HCT116 (cell line): ENCODE results near the gene TMEM240. TPM values are rescaled to one million over a fixed set of nuclear protein-coding genes. Genes with fewer than 3 reads are reported as not detected.

ENCODE experiments used
- ATAC-seq: fragments of 200-7000 bp; cut with Tn5 transposase; 2 replicates; pipeline ENCODE4 v1.9.1; 2020; ENCODE audit warnings: mild to moderate bottlenecking, moderate library complexity
- BruUV-seq: library from RNA; stranded (reverse); fragments of 400-500 nt; replicated peaks from 2 replicates; lab custom pipeline; 2021; lab: Mats Ljungman, UMichigan
- CTCF ChIA-PET: fragments of 300-600 bp; sonication (Branson Sonifier 250); formaldehyde crosslinking; loops from one replicate; lab custom pipeline; 2021; ENCODE audit warnings: antibody characterized with exemption; lab: Charles Lee
- POLR2A ChIA-PET: fragments of 300-600, 350-600 bp; sonication (Branson Sonifier 250); formaldehyde crosslinking; loops from one replicate; lab custom pipeline; 2021; ENCODE audit warnings: antibody characterized with exemption; lab: Charles Lee
- RAD21 ChIA-PET, 2 experiments: fragments of 300-600 bp; sonication (Branson Sonifier 250); formaldehyde crosslinking; loops; one replicate each; lab custom pipeline; 2023; ENCODE audit warnings: low total read pairs in 2 of 2; ENCODE audit not compliant: uncharacterized antibody in 2 of 2, unreplicated experiment in 2 of 2, low non-redundant PET in 1 of 2; lab: Charles Lee
- DNase-seq: peaks from one replicate; pipeline ENCODE4 v3.0.0-alpha.2; 2010; ENCODE audit warnings: low read depth, low spot score
- H2AFZ ChIP-seq: fragments of 200-600 bp; shearing (Covaris generic), sonication (generic); 2 replicates; pipeline ENCODE4 v1.6.1; 2017; ENCODE audit warnings: low read depth, mixed run types, mixed read lengths, antibody characterized with exemption, low read length; ENCODE audit not compliant: poor library complexity, severe bottlenecking
- H3K27ac ChIP-seq: 2 replicates; pipeline ENCODE4 v1.5.1; 2012; ENCODE audit warnings: low read depth, low read length
- H3K27me3 ChIP-seq: fragments of 200-600 bp; sonication (generic); 2 replicates; pipeline ENCODE4 v1.6.1; 2016; ENCODE audit warnings: mixed run types, low read length, mixed read lengths; ENCODE audit not compliant: insufficient read depth
- H3K36me3 ChIP-seq, 2 experiments: fragments of 200-500 bp in 1 of 2; fragments of 200-600 bp in 1 of 2; sonication (Bioruptor generic) in 1 of 2; sonication (generic) in 1 of 2; 2 replicates each; pipeline versions ENCODE4 v1.5.1 to v1.6.1; 2014 to 2016; ENCODE audit warnings: low read length in 2 of 2, inconsistent platforms in 1 of 2, mixed read lengths in 1 of 2, mixed run types in 1 of 2; ENCODE audit not compliant: insufficient read depth in 2 of 2, control insufficient read depth in 1 of 2
- H3K4me1 ChIP-seq, 2 experiments: fragments of 200-600 bp in 1 of 2; sonication (generic) in 1 of 2; 2 replicates each; pipeline versions ENCODE4 v1.5.1 to v1.6.1; 2012 to 2017; ENCODE audit warnings: low read length in 2 of 2, inconsistent platforms in 1 of 2, mild to moderate bottlenecking in 1 of 2, mixed read lengths in 1 of 2, mixed run types in 1 of 2, moderate library complexity in 1 of 2; ENCODE audit not compliant: insufficient read depth in 2 of 2, control insufficient read depth in 1 of 2
- H3K4me2 ChIP-seq: fragments of 200-600 bp; sonication (generic); 2 replicates; pipeline ENCODE4 v1.6.1; 2017; ENCODE audit warnings: mixed run types, low read length, mixed read lengths
- H3K4me3 ChIP-seq, 2 experiments: fragments of 200-600 bp in 1 of 2; sonication (generic) in 1 of 2; replicated peaks in 1 of 2; 2 replicates each; pipeline ENCODE4 v1.5.1; 2011 to 2016; ENCODE audit warnings: low read length in 2 of 2, control low read depth in 1 of 2, low read depth in 1 of 2, mild to moderate bottlenecking in 1 of 2, mixed read lengths in 1 of 2, mixed run types in 1 of 2
- H3K79me2 ChIP-seq: fragments of 200-600 bp; sonication (generic); 2 replicates; pipeline ENCODE4 v1.6.1; 2017; ENCODE audit warnings: mild to moderate bottlenecking, mixed run types, low read length, moderate library complexity, mixed read lengths; ENCODE audit not compliant: insufficient read depth
- H3K9ac ChIP-seq: fragments of 200-600 bp; sonication (generic); 2 replicates; pipeline ENCODE4 v1.6.1; 2016; ENCODE audit warnings: low read length, mixed read lengths
- H3K9me2 ChIP-seq: fragments of 200-600 bp; sonication (generic), shearing (Covaris generic); 2 replicates; pipeline ENCODE4 v1.6.1; 2017; ENCODE audit warnings: mixed run types, mild to moderate bottlenecking, moderate library complexity; ENCODE audit not compliant: insufficient read depth
- H3K9me3 ChIP-seq, 2 experiments: fragments of 200-500 bp in 1 of 2; fragments of 200-600 bp in 1 of 2; sonication (Bioruptor generic) in 1 of 2; sonication (generic) in 1 of 2; 2 replicates each; pipeline ENCODE4 v1.6.1; 2014 to 2017; ENCODE audit warnings: low read length in 2 of 2, mixed read lengths in 2 of 2, inconsistent platforms in 1 of 2, low read depth in 1 of 2, mild to moderate bottlenecking in 1 of 2, mixed run types in 1 of 2, moderate library complexity in 1 of 2; ENCODE audit not compliant: control insufficient read depth in 1 of 2, insufficient read depth in 1 of 2
- H4K20me1 ChIP-seq: fragments of 200-600 bp; sonication (generic), shearing (Covaris generic); 2 replicates; pipeline ENCODE4 v1.6.1; 2017; ENCODE audit warnings: mixed run types, mild to moderate bottlenecking, moderate library complexity; ENCODE audit not compliant: insufficient read depth
- EZH2 ChIP-seq: fragments of 200-600 bp; sonication (generic); IDR thresholded peaks from 2 replicates; pipeline ENCODE4 v1.6.1; 2017; ENCODE audit warnings: antibody characterized with exemption, mixed run types
- FOSL1 ChIP-seq: IDR thresholded peaks from 2 replicates; pipeline ENCODE4 v1.6.1; 2012; ENCODE audit warnings: low read depth
- JUND ChIP-seq: IDR thresholded peaks from 2 replicates; pipeline ENCODE4 v1.6.1; 2012
- POLR2AphosphoS5 ChIP-seq: IDR thresholded peaks from 2 replicates; pipeline ENCODE4 v1.6.1; 2011; ENCODE audit warnings: mild to moderate bottlenecking, low read depth, low read length, moderate library complexity
- RAD21 ChIP-seq: IDR thresholded peaks from 2 replicates; pipeline ENCODE4 v1.6.1; 2012; ENCODE audit warnings: low read depth, mild to moderate bottlenecking
- SIN3A ChIP-seq: IDR thresholded peaks from 2 replicates; pipeline ENCODE4 v1.6.1; 2012; ENCODE audit warnings: low read depth
- SP1 ChIP-seq: IDR thresholded peaks from 2 replicates; pipeline ENCODE4 v1.6.1; 2012; ENCODE audit warnings: low read depth
- SRF ChIP-seq: IDR thresholded peaks from 2 replicates; pipeline ENCODE4 v1.6.1; 2012; ENCODE audit warnings: low read depth
- ZNF274 ChIP-seq: fragments of 200-500 bp; sonication (Bioruptor generic); IDR thresholded peaks from 2 replicates; pipeline ENCODE4 v1.6.1; 2014; ENCODE audit warnings: mild to moderate bottlenecking, low read depth, low read length, inconsistent platforms
- intact Hi-C: fragments of 100-400 bp; cut with micrococcal nuclease; formaldehyde crosslinking; loops from 2 replicates; pipeline ENCODE4 v1.10.0; 2022
- total RNA-seq: library from RNA; stranded (reverse); gene quantifications from one replicate; pipeline ENCODE4 v1.2.1, GENCODE V29; 2021; ENCODE audit not compliant: unreplicated experiment
- TF ChIP-seq, protein P1 (sequence below): IDR thresholded peaks from 2 replicates; pipeline ENCODE4 v1.6.1; 2011; ENCODE audit warnings: mild to moderate bottlenecking, low read length, moderate library complexity; ENCODE audit not compliant: insufficient replicate concordance; ENCODE audit errors: extremely low read depth
- TF ChIP-seq, protein P2 (sequence below): IDR thresholded peaks from 2 replicates; pipeline ENCODE4 v1.6.1; 2012
- TF ChIP-seq, protein P3 (sequence below): IDR thresholded peaks from 2 replicates; pipeline ENCODE4 v1.6.1; 2012

TMEM240 gene
- total RNA-seq, 1 experiment from 2014 or later: 2.3 TPM

DNA sequence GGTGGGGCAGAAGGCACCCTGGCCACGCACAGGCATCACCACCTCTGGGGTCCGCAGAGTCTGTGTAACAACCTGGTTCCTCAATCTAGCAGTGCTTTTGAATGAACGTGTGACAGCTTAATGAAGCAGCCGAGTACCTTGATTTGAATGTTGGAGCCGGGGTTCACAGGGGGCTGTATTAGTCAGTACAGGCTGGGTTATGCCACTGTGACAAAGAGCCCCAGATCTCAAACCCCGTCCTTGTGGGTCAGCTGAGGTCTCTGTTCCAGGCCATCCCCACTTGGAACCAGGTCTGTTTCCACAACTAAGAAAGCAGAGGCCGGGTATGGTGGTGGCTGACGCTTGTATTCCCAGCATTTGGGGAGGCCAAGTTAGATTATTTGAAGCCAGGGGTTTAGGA lies 10.5 kb downstream of the TMEM240 start:
- no peak overlapping the region for H2AFZ ChIP-seq
- H3K27me3 ChIP-seq: no peaks in the 10 kb centered on the region
- H3K9me2 ChIP-seq: no peaks in the 10 kb centered on the region
- H3K9me3 ChIP-seq: no peaks in the 10 kb centered on the region; a peak in 1 of 4 replicates
- TF ChIP-seq EZH2: no peak
- TF ChIP-seq RAD21: no peak
- BruUV-seq: no TSS peak
- H3K9ac ChIP-seq: no peak overlapping the region
- no peaks in the 10 kb centered on the region for H4K20me1 ChIP-seq
- CTCF ChIA-PET: no interaction called here
- RAD21 ChIA-PET: no interaction called here
- H3K4me2 ChIP-seq: no peak overlapping the region
- no peaks in the 10 kb centered on the region for H3K79me2 ChIP-seq
- POLR2A ChIA-PET: no interaction called here
- H3K36me3 ChIP-seq: peaks cover 6 to 37% of the 10 kb centered on the region in 2 experiments; a peak in 3 of 4 replicates
- no peak overlapping the region for H3K4me3 ChIP-seq
- no peaks in the 10 kb centered on the region for H3K4me1 ChIP-seq
- ATAC-seq (no peak), DNase-seq (no peak)
- no peak overlapping the region for H3K27ac ChIP-seq
- intact Hi-C loops: no loop called here

GRCh38 chr1:1529321-1529720 lies 11.1 kb downstream of the TMEM240 start:
- Histone ChIP-seq H3K9me2 (no peaks in the 10 kb centered on the region), H3K36me3 (peaks cover 6 to 39% of the 10 kb centered on the region in 2 experiments; a peak in 3 of 4 replicates), H3K79me2 (no peaks in the 10 kb centered on the region), H3K27me3 (no peaks in the 10 kb centered on the region), H4K20me1 (no peaks in the 10 kb centered on the region), H3K27ac (no peak overlapping the region), H2AFZ (no peak overlapping the region), H3K9ac (no peak overlapping the region), H3K4me1 (no peaks in the 10 kb centered on the region), H3K4me3 (no peak overlapping the region), H3K4me2 (no peak overlapping the region), H3K9me3 (no peaks in the 10 kb centered on the region; a peak in 1 of 4 replicates)
- ATAC-seq: no peak
- BruUV-seq: no TSS peak
- TF ChIP-seq RAD21: no peak
- no peak for TF ChIP-seq ZNF274
- TF ChIP-seq SP1: no peak
- no peak for TF ChIP-seq SIN3A
- TF ChIP-seq, protein P1, sequence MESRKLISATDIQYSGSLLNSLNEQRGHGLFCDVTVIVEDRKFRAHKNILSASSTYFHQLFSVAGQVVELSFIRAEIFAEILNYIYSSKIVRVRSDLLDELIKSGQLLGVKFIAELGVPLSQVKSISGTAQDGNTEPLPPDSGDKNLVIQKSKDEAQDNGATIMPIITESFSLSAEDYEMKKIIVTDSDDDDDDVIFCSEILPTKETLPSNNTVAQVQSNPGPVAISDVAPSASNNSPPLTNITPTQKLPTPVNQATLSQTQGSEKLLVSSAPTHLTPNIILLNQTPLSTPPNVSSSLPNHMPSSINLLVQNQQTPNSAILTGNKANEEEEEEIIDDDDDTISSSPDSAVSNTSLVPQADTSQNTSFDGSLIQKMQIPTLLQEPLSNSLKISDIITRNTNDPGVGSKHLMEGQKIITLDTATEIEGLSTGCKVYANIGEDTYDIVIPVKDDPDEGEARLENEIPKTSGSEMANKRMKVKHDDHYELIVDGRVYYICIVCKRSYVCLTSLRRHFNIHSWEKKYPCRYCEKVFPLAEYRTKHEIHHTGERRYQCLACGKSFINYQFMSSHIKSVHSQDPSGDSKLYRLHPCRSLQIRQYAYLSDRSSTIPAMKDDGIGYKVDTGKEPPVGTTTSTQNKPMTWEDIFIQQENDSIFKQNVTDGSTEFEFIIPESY: no peak
- no peak for TF ChIP-seq FOSL1
- no peak for TF ChIP-seq POLR2AphosphoS5
- TF ChIP-seq, protein P2, sequence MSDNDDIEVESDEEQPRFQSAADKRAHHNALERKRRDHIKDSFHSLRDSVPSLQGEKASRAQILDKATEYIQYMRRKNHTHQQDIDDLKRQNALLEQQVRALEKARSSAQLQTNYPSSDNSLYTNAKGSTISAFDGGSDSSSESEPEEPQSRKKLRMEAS: no peak
- TF ChIP-seq, protein P3, sequence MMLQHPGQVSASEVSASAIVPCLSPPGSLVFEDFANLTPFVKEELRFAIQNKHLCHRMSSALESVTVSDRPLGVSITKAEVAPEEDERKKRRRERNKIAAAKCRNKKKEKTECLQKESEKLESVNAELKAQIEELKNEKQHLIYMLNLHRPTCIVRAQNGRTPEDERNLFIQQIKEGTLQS: no peak
- no peak for TF ChIP-seq EZH2
- no peak for TF ChIP-seq JUND
- no peak for TF ChIP-seq SRF
- intact Hi-C loops: no loop called here
- ChIA-PET CTCF (no interaction called here), POLR2A (no interaction called here), RAD21 (no interaction called here)
- no peak for DNase-seq
